ENCODE results near the gene RAP1B.

- TF ChIP-seq EZH2 (IDR thresholded peaks at IDR 0.05; ENCODE audit: low read length) = no peak
- TF ChIP-seq CTCF (optimal IDR thresholded peaks at IDR 0.05 in 1 of 3, IDR thresholded peaks at IDR 0.05 in 1 of 3, conservative IDR thresholded peaks at IDR 0.05 in 1 of 3; ENCODE audit: extremely low read depth in 1 of 3, insufficient read depth in 2 of 3, low read length in 3 of 3) = no peak
Observed at GRCh38 chr12:68619541-68619940, 8.8 kb downstream of the RAP1B start.
